CD14-positive monocyte (primary cell): ENCODE measurements around the gene CSPG5. TPM values are rescaled to one million over a fixed set of nuclear protein-coding genes. Genes with fewer than 3 reads are reported as not detected.
A peak's percentile ranks its signal among the peaks of the same experiment; 100 is the strongest.

Source experiments
- DNase-seq, 3 donors: peaks; one replicate each; pipeline ENCODE4 v3.0.0-alpha.2; 2011 to 2022
- H2AFZ ChIP-seq: 2 replicates; pipeline ENCODE4 v1.6.0; 2012; ENCODE audit warnings: mild to moderate bottlenecking, low read depth, low read length, inconsistent platforms; ENCODE audit not compliant: insufficient read depth, poor library complexity, severe bottlenecking
- H3K27ac ChIP-seq, 2 donors: 1 replicate in 1 of 2; 2 replicates in 1 of 2; pipeline ENCODE4 v1.5.1; 2012 to 2013; ENCODE audit warnings: low read length in 2 of 2, control low read depth in 1 of 2, inconsistent platforms in 1 of 2, low read depth in 1 of 2, mild to moderate bottlenecking in 1 of 2
- H3K27me3 ChIP-seq, 2 donors: one replicate each; pipeline versions ENCODE4 v1.6.0 to v1.6.1; 2011 to 2013; ENCODE audit warnings: low read length in 2 of 2; ENCODE audit not compliant: control insufficient read depth in 2 of 2, insufficient read depth in 2 of 2
- H3K36me3 ChIP-seq, 2 donors: replicated peaks in 1 of 2; 1 replicate in 1 of 2; 2 replicates in 1 of 2; pipeline versions ENCODE4 v1.5.1 to v1.6.1; 2012 to 2013; ENCODE audit warnings: low read length in 2 of 2, control low read depth in 1 of 2, inconsistent platforms in 1 of 2, mild to moderate bottlenecking in 1 of 2; ENCODE audit not compliant: insufficient read depth in 2 of 2, control insufficient read depth in 1 of 2
- H3K4me1 ChIP-seq, 2 donors: 1 replicate in 1 of 2; 2 replicates in 1 of 2; pipeline versions ENCODE4 v1.5.1 to v1.6.1; 2012 to 2013; ENCODE audit warnings: low read length in 2 of 2, control low read depth in 1 of 2, inconsistent platforms in 1 of 2, mild to moderate bottlenecking in 1 of 2, moderate library complexity in 1 of 2; ENCODE audit not compliant: insufficient read depth in 2 of 2, control insufficient read depth in 1 of 2
- H3K4me2 ChIP-seq: replicated peaks from 2 replicates; pipeline ENCODE3; 2012; ENCODE audit warnings: low read length, moderate library complexity, mild to moderate bottlenecking; ENCODE audit not compliant: poor library complexity, severe bottlenecking; ENCODE audit errors: extremely low read depth
- H3K4me3 ChIP-seq, 3 experiments: fragments of 200-600 bp in 1 of 3; sonication (generic) in 1 of 3; replicated peaks in 1 of 3; 1 replicate in 2 of 3; 2 replicates in 1 of 3; pipeline ENCODE4 v1.5.1; 2011 to 2013; ENCODE audit warnings: low read length in 3 of 3, mild to moderate bottlenecking in 3 of 3, control low read depth in 2 of 3, low read depth in 2 of 3, inconsistent platforms in 1 of 3, moderate library complexity in 1 of 3
- H3K79me2 ChIP-seq: 2 replicates; pipeline ENCODE4 v1.6.0; 2012; ENCODE audit warnings: mild to moderate bottlenecking, control low read depth, inconsistent platforms, low read length, moderate library complexity; ENCODE audit not compliant: insufficient read depth
- H3K9ac ChIP-seq: 2 replicates; pipeline ENCODE4 v1.6.0; 2017; ENCODE audit warnings: low read length, mild to moderate bottlenecking; ENCODE audit not compliant: insufficient read depth, poor library complexity, severe bottlenecking
- H3K9me3 ChIP-seq, 2 donors: replicated peaks in 1 of 2; 1 replicate in 1 of 2; 2 replicates in 1 of 2; pipeline versions ENCODE4 v1.5.1 to v1.6.1; 2012 to 2013; ENCODE audit warnings: low read length in 2 of 2, control low read depth in 1 of 2; ENCODE audit not compliant: control insufficient read depth in 1 of 2, insufficient read depth in 1 of 2
- H4K20me1 ChIP-seq: 2 replicates; pipeline ENCODE4 v1.6.0; 2012; ENCODE audit warnings: mild to moderate bottlenecking, low read length, control low read depth, moderate library complexity; ENCODE audit not compliant: insufficient read depth
- H3K27ac Mint-ChIP-seq, 7 donors: one replicate each; pipeline ENCODE4 v1.8.0; 2020; ENCODE audit warnings: mild to moderate bottlenecking in 7 of 7, mixed read lengths in 7 of 7, moderate library complexity in 6 of 7, inconsistent platforms in 2 of 7
- H3K27me3 Mint-ChIP-seq, 3 donors: one replicate each; pipeline ENCODE4 v1.8.0; 2021 to 2022; ENCODE audit warnings: low read depth in 3 of 3, mild to moderate bottlenecking in 3 of 3, mixed read lengths in 3 of 3, moderate library complexity in 3 of 3, inconsistent platforms in 1 of 3
- H3K36me3 Mint-ChIP-seq, 2 donors: one replicate each; pipeline ENCODE4 v1.8.0; 2020; ENCODE audit warnings: mixed read lengths in 2 of 2, inconsistent platforms in 1 of 2, mild to moderate bottlenecking in 1 of 2
- H3K4me1 Mint-ChIP-seq: one replicate; pipeline ENCODE4 v1.8.0; 2020; ENCODE audit warnings: mild to moderate bottlenecking, mixed read lengths
- H3K4me3 Mint-ChIP-seq, 2 donors: one replicate each; pipeline ENCODE4 v1.8.0; 2020; ENCODE audit warnings: mild to moderate bottlenecking in 2 of 2, mixed read lengths in 2 of 2, moderate library complexity in 1 of 2
- H3K9me3 Mint-ChIP-seq, 7 donors: one replicate each; pipeline ENCODE4 v1.8.0; 2020 to 2022; ENCODE audit warnings: mixed read lengths in 7 of 7, mild to moderate bottlenecking in 6 of 7, moderate library complexity in 6 of 7, inconsistent platforms in 2 of 7
- CTCF ChIP-seq: fragments of 200-600 bp; IDR thresholded peaks from one replicate; pipeline ENCODE4 v1.8.0; 2022; ENCODE audit warnings: antibody characterized with exemption, mild to moderate bottlenecking
- WGBS: methylation state at CpG from one replicate; pipeline ENCODE4 v1.1.5; 2013; ENCODE audit warnings: missing lambda C conversion rate; ENCODE audit not compliant: insufficient coverage; 5-methylcytosine and 5-hydroxymethylcytosine counted together
- intact Hi-C, 2 donors: fragments of 100-400 bp; cut with micrococcal nuclease; formaldehyde crosslinking; loops; one replicate each; pipeline versions ENCODE4 v1.15.0 to v1.15.1; 2023
- polyA plus RNA-seq, 3 donors: library from polyadenylated mRNA; depleted of rRNA in 1 of 3; unstranded in 2 of 3; stranded (reverse) in 1 of 3; fragments of 300-500 nt in 2 of 3; fragments of >200 nt in 1 of 3; fragmentation: Illumina TruSeq in 2 of 3; gene quantifications; 1 replicate in 2 of 3; 2 replicates in 1 of 3; pipeline ENCODE4 v1.2.3, GENCODE V29; 2012 to 2021

CSPG5 gene
- polyA plus RNA-seq, 3 donors: not detected

GRCh38 chr3:47577583-47578118 is 1.0 kb downstream of the CSPG5 start:
- Histone ChIP-seq H3K9ac (no peak overlapping the region), H3K9me3 (peaks cover 0 to 14% of the 10 kb centered on the region in 2 donors), H3K36me3 (no peaks in the 10 kb centered on the region), H2AFZ (peak overlapping the region; percentile 83), H3K4me2 (peak overlapping the region; percentile 88), H3K27ac (no peak overlapping the region), H4K20me1 (no peaks in the 10 kb centered on the region), H3K79me2 (no peaks in the 10 kb centered on the region), H3K4me3 (peak overlapping the region; percentile 28 to 71 (median 38)), H3K4me1 (peaks cover 11 to 16% of the 10 kb centered on the region in 2 donors), H3K27me3 (peaks cover 36 to 68% of the 10 kb centered on the region in 2 donors)
- H3K9me3 Mint-ChIP-seq: peaks cover 0 to 9% (median 4%) of the 10 kb centered on the region in 7 donors
- peak overlapping the region in 1 of 7 donors; percentile 18 for H3K27ac Mint-ChIP-seq
- intact Hi-C loops: no loop called here
- H3K4me3 Mint-ChIP-seq: peak overlapping the region; percentile 72 to 84
- H3K36me3 Mint-ChIP-seq: peaks cover 1 to 3% of the 10 kb centered on the region in 2 donors
- H3K27me3 Mint-ChIP-seq: peaks cover 52 to 88% (median 71%) of the 10 kb centered on the region in 3 donors
- peaks cover 2% of the 10 kb centered on the region for H3K4me1 Mint-ChIP-seq
- DNase-seq: peak in 1 of 3 donors; percentile 11
- WGBS: 5% methylated on average over 44 of the region's 49 CpGs
- TF ChIP-seq CTCF: no peak

GRCh38 chr3:47573190-47574172 is 5.2 kb downstream of the CSPG5 start:
- no peak overlapping the region for H3K9ac ChIP-seq
- no peaks in the 10 kb centered on the region for H4K20me1 ChIP-seq
- DNase-seq: no peak
- no peak for TF ChIP-seq CTCF
- H3K4me3 ChIP-seq: no peak overlapping the region
- Mint-ChIP-seq H3K4me3 (peak overlapping the region in 1 of 2 donors; percentile 32), H3K36me3 (peaks cover 0 to 3% of the 10 kb centered on the region in 2 donors), H3K4me1 (peaks cover 2% of the 10 kb centered on the region), H3K27ac (no peak overlapping the region), H3K9me3 (peaks cover 0 to 7% (median 0%) of the 10 kb centered on the region in 7 donors), H3K27me3 (peaks cover 35 to 61% (median 41%) of the 10 kb centered on the region in 3 donors)
- H3K4me2 ChIP-seq: no peak overlapping the region
- peaks cover 10 to 40% of the 10 kb centered on the region in 2 donors for H3K27me3 ChIP-seq
- peaks cover 5 to 9% of the 10 kb centered on the region in 2 donors for H3K4me1 ChIP-seq
- intact Hi-C loops: no loop called here
- H3K79me2 ChIP-seq: no peaks in the 10 kb centered on the region
- no peaks in the 10 kb centered on the region for H3K36me3 ChIP-seq
- no peak overlapping the region for H3K27ac ChIP-seq
- H2AFZ ChIP-seq: no peak overlapping the region
- 87% methylated on average over 5 of the region's 9 CpGs for WGBS
- H3K9me3 ChIP-seq: no peaks in the 10 kb centered on the region
